Osteocyte (in vitro differentiated cells): ENCODE results near the gene FAM89B. TPM values are rescaled to one million over a fixed set of nuclear protein-coding genes. Genes with fewer than 3 reads are reported as not detected.

Experiments
- DNase-seq: peaks from one replicate; pipeline ENCODE4 v3.0.0; 2021; ENCODE audit warnings: mixed read lengths; ENCODE audit not compliant: unreplicated experiment; ENCODE audit errors: extremely low spot score
- H3K27ac Mint-ChIP-seq: one replicate; pipeline ENCODE4 v1.8.0; 2021; ENCODE audit warnings: mild to moderate bottlenecking, mixed read lengths; ENCODE audit not compliant: unreplicated experiment
- H3K27me3 Mint-ChIP-seq: one replicate; pipeline ENCODE4 v1.8.0; 2021; ENCODE audit warnings: mixed read lengths; ENCODE audit not compliant: unreplicated experiment
- H3K36me3 Mint-ChIP-seq: one replicate; pipeline ENCODE4 v1.8.0; 2021; ENCODE audit warnings: mixed read lengths; ENCODE audit not compliant: unreplicated experiment
- H3K4me1 Mint-ChIP-seq: one replicate; pipeline ENCODE4 v1.8.0; 2021; ENCODE audit warnings: mixed read lengths; ENCODE audit not compliant: unreplicated experiment
- H3K4me3 Mint-ChIP-seq: one replicate; pipeline ENCODE4 v1.8.0; 2021; ENCODE audit warnings: mild to moderate bottlenecking, moderate library complexity, mixed read lengths; ENCODE audit not compliant: unreplicated experiment
- H3K9me3 Mint-ChIP-seq: one replicate; pipeline ENCODE4 v1.8.0; 2021; ENCODE audit warnings: mixed read lengths; ENCODE audit not compliant: unreplicated experiment
- total RNA-seq: library from RNA; stranded (reverse); gene quantifications from 2 replicates; pipeline ENCODE4 v1.2.1, GENCODE V29; 2021
- TF ChIP-seq, protein P1 (sequence below): fragments of 200-600 bp; sonication (generic); IDR thresholded peaks from 2 replicates; pipeline ENCODE4 v1.5.0; 2021; ENCODE audit warnings: antibody characterized with exemption, mild to moderate bottlenecking, moderate library complexity

Gene FAM89B
- total RNA-seq, 1 donor from 2014 or later, result 92.1 TPM

DNA sequence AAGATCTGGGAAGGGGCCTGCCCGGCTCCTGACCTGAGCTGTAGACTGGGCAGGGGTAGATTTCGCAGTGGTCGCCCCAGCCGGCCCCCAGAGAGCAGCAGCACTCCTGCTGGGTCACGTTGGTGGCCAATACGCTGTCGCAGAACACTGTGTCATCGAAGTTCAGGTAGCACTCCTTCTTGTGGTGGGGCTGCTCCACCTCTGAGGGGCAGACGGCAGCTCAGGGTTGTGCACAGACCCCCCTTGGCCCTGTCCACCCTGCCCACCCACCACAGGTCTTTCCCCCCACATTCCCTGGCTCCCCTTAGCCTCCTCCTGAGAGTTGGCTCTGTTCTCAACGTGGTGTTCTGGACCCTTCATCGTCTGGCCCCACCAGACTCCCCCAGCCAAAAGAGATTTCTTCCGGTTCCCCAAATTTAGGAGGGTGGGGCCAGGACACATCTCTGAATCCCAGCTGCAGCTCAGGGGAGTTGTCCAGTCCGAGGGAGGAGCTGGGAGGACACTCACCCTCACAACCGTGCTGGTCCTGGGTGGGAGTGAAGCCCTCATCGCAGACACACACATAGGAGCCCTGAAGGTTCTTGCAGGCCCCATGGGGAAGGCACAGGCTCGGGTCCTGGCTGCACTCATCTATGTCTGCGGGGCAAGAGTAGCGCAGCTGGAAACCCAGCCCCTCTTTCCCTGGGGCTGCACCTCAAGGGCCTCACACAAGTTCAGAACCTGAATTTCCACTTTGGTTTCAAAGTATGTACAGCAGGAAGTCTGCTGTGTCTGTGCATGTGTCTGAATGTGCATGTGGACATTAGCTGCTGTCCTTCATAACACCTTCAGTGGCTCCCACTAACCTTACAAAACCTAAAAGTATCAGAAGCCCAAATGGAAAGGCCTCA, 31.0 kb upstream of the FAM89B start:
- Mint-ChIP-seq H3K4me3 (peak overlapping the region; percentile 71), H3K9me3 (no peaks in the 10 kb centered on the region), H3K27ac (peak overlapping the region; percentile 78), H3K27me3 (no peaks in the 10 kb centered on the region), H3K36me3 (peaks cover 28% of the 10 kb centered on the region), H3K4me1 (peaks cover 20% of the 10 kb centered on the region)
- TF ChIP-seq, protein P1, sequence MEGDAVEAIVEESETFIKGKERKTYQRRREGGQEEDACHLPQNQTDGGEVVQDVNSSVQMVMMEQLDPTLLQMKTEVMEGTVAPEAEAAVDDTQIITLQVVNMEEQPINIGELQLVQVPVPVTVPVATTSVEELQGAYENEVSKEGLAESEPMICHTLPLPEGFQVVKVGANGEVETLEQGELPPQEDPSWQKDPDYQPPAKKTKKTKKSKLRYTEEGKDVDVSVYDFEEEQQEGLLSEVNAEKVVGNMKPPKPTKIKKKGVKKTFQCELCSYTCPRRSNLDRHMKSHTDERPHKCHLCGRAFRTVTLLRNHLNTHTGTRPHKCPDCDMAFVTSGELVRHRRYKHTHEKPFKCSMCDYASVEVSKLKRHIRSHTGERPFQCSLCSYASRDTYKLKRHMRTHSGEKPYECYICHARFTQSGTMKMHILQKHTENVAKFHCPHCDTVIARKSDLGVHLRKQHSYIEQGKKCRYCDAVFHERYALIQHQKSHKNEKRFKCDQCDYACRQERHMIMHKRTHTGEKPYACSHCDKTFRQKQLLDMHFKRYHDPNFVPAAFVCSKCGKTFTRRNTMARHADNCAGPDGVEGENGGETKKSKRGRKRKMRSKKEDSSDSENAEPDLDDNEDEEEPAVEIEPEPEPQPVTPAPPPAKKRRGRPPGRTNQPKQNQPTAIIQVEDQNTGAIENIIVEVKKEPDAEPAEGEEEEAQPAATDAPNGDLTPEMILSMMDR, result no peak
- no peak for DNase-seq

DNA sequence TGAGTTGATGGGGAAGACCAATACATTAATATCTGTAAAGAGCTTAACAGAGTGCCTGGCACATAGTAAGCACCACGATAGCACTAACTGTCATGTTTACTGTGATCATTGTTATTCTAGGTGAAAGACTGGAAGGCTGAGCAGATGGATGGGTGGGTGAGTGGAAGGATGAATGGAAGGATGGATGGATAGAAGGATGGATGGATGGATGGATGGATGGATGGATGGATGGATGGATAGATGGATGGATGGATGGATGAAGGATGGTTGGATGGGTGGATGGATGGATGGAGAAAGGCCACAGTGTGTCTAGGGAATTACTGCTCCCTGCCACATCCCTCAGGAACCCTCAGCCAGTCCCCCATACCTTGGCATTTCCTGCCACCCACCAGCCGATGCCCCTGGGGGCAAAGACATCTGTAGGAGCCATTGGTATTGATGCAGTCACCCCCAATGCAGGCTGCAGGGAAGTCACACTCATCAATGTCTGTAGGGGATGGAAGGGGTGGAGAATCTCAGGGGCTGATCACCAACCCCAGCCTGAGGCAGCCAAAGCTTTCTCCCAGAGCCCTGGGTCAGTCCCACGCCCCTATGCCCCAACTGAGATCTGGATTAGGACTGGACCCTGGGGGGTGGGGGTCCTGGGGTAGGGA, 29.5 kb upstream of the FAM89B start:
- Mint-ChIP-seq H3K27ac (no peak overlapping the region), H3K4me3 (no peak overlapping the region), H3K36me3 (peaks cover 25% of the 10 kb centered on the region), H3K9me3 (no peaks in the 10 kb centered on the region), H3K27me3 (no peaks in the 10 kb centered on the region), H3K4me1 (peaks cover 19% of the 10 kb centered on the region)
- TF ChIP-seq, protein P1, result no peak
- no peak for DNase-seq

DNA sequence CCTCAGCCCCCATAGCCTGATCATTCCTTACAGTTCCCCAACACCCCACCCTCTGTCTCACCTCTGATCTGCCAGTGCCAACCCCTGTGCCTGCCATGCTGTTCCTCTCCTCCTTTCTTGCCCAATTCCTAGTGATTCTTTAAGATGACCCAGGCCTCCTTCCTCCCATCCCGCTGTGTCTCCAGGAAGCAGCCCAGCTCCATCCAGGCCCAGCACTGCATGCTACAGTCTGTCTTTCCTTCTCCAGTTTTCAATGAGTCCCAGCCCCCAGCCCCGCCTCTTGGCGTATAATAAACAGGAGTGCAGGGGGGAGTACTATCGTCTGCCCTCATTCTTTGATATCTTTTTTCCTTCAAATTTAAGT, 26.5 kb upstream of the FAM89B start:
- H3K9me3 Mint-ChIP-seq, result no peaks in the 10 kb centered on the region
- no peak overlapping the region for H3K4me3 Mint-ChIP-seq
- no peak overlapping the region for H3K27ac Mint-ChIP-seq
- H3K36me3 Mint-ChIP-seq, result peaks cover 46% of the 10 kb centered on the region
- no peaks in the 10 kb centered on the region for H3K27me3 Mint-ChIP-seq
- H3K4me1 Mint-ChIP-seq, result peaks cover 16% of the 10 kb centered on the region
- TF ChIP-seq, protein P1, result no peak
- DNase-seq, result no peak

DNA sequence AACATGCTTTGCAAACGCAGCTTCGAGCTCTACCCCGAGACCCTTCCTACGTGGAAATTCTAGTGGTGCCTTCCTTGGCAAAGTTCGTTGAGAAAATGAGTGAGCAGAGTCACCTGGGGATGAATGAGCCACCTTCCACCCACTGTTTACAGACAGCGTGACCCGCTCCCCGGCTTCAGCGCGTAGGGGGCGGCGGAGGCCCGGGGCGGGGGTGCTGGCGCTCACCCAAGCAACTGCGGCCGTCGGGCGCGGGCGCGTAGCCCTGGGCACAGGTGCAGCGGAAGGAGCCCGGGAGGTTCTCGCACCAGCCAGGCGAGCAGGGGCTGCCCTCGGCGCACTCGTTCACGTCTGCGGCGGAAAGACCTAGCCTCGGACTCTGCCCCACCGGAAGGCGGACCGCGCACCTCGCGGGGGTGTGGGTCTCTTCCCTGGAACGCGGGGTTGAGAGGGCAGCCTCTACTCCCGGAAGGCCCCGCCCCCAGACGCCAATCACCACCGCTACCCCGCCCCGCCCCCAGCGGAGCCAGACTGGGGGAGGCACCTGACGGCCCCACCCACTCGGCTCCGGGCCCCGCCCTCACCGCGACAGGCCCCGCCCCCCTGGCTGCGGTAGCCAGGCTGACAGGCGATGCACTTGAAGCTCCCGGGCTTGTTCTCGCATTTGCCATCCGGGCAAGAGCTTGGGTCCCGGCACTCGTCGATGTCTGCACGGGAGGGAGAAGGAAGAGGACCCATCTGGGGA, 25.9 kb upstream of the FAM89B start:
- no peak overlapping the region for H3K27ac Mint-ChIP-seq
- TF ChIP-seq, protein P1, result no peak
- no peaks in the 10 kb centered on the region for H3K27me3 Mint-ChIP-seq
- peaks cover 10% of the 10 kb centered on the region for H3K4me1 Mint-ChIP-seq
- no peaks in the 10 kb centered on the region for H3K9me3 Mint-ChIP-seq
- DNase-seq, result no peak
- peaks cover 51% of the 10 kb centered on the region for H3K36me3 Mint-ChIP-seq
- no peak overlapping the region for H3K4me3 Mint-ChIP-seq
